NCI-H2196 (cell line): ENCODE measurements around the gene UFD1.

Source experiments
- DNase-seq: peaks from one replicate; lab custom pipeline; 2025; ENCODE audit not compliant: unreplicated experiment; lab: John Stamatoyannopoulos, UW

UFD1 gene

DNA sequence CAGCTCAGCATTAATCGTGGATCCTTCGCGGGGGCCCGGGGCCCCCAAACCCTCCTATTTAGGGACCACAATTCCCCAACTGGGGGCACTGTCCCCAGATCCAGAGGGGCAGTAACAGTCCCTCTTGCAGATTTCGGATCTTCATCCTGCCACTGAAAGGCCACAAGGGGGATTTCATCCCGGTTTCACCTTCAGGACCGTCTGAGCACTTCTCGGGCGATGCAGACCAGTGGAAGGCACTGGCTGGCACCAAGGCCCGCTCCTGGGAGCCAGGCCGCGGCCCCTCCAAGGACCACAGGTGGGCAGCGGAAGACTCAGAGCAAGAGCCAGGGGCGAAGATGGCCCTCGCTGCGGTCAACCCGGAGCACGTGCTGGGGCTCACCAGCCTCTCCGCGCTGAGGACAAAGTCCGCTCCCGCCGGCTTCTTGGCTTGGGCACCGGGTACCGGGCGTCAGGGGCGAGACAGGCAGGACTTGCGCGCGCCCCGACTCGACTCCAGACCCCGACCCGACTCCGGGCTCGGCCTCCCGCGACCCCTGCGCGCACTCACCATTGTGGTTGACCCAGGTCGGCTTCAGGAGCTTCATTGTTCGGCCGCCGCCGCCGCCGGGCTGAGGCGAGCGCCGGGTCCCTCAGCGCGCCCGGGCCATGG lies 48.0 kb downstream of the UFD1 start:
- no peak for DNase-seq

DNA sequence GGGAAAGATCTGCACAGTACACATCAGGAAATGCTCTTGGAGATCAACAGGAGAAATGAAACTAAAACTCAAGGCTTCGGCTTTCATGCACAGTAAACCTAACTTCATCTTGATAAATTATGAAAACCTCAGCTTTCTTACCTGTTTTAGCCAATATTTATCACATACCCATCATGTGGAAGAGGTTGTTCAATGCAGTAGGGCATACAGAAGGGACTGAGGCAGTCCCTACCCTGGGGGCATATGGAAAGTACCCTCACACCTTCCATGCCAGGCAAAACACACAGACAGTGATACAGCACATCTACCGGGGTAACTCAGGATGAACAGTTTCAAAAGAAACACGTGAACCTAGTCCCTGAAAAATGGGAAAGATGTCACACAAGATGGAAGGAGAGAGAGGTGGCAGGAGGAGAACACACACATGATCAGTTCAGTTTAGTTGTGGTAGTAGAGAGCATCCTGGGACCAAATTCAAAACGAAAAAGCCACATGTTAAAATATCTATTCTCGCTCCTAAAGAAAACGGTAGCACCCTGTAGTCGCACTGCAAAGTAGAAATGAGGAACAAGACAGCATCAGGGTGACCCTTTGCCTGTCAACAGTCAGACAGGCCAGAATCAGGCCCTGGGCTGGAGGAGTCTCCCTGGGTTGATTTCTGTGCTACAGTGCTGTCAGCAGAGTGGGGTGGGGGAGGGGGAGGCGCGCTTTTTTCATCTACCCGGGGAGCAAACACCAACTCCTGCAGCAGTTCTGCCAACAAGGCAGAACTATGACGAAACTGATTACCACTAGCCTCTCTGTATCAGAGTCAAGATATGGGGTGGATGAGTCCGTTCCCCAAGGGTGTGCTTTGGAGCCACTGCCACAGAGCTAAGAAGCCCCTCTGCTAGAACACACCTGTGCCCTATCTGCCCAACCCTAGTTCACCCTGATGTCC lies 48.8 kb downstream of the UFD1 start:
- DNase-seq, result no peak

DNA sequence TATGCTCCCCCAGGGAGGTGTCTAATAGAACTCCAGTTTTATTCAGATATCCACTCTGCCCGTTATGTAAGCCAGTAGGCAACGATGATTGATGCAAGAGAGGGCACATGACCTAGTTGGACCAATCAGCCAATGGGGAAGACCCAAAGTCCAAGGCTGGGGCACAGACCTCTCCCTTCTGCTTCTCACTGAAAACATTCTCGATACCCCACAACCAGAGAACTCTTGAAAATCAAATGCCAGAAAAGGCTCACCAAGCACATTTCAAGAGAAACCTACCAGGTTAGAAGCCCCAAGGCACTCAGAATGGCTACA lies 54.9 kb downstream of the UFD1 start:
- DNase-seq, result no peak

DNA sequence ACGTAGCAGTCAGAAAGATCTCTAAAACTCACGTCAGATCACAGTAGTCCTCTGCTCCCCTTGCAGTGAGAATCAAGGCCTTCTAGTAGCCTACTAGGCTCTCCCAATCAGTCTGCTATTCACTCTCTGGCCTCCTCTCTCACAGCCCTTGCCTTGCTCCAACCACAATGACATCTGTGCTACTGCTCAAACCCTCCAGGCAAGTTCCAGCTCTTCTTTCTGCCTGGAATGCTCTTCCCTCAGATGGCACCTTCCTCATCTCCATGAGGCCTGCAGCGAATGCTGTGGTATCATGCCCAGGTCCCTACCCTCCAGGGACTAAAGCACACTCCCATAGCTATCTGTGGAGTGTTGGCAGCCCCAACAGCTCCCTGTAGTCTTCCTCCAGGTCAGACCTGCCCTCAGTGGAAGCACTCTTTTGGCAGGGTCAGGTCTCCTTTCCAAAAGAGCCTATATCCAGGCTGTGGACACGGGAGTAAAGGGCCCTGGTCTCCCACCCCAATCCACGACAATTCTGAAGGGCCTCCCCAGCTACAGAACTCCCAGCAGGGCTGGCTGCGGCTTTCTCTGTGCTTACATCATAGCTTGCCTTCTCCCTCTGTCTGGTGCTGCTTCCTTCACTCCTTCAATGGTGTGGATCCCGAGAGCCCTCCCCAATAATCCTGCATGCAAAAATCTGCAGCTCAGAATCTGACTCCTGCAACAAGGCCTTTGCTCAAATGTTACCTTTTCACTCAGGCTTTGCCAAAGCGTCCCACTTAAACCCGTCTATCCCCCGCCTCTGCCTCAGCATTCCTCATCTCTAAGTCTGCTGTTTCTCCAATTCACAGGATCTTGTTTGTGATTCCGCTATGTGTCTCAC lies 56.3 kb downstream of the UFD1 start:
- DNase-seq, result no peak

- no peak for DNase-seq
These were observed 58.7 kb downstream of the UFD1 start for GRCh38 chr22:19420321-19420720.

GRCh38 chr22:19419464-19420178 lies 59.4 kb downstream of the UFD1 start:
- DNase-seq, result no peak

DNA sequence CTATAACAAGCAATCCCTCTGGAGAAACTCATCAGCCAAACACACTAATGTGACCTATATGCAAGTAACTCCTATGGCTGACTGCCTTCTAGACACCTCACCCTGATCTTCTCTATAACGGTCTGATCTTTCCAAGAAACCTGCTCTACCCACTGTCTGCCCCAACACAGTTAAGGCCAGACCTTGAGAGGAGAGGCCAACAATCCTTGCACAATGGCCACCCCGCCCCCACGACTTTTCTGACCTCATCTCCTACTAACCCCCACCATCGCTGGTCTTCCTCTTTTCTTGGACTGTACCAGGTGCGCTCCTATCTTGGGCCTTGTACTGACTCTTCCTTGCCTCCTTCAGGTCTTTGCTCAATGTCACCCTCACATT lies 59.9 kb downstream of the UFD1 start:
- no peak for DNase-seq

DNA sequence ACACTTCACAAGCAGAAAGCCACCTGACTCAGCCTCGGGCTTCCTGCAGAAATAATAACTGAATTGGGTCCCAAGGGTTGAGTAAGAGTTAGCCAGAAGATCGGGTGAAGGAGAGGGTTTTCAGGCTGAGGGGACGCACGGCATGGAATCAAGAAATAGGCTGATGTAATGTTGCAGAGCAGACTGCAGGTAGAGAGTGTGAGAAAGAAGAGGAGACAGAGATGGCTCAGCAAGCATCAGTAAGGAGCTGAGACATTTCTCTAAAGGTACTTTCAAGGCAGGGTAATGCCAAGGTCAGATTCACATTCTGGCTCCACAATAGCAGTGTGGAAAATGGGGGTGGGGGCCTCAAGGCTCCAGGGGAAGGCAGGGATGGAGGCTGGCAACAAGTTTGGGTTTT lies 66.1 kb downstream of the UFD1 start:
- no peak for DNase-seq

DNA sequence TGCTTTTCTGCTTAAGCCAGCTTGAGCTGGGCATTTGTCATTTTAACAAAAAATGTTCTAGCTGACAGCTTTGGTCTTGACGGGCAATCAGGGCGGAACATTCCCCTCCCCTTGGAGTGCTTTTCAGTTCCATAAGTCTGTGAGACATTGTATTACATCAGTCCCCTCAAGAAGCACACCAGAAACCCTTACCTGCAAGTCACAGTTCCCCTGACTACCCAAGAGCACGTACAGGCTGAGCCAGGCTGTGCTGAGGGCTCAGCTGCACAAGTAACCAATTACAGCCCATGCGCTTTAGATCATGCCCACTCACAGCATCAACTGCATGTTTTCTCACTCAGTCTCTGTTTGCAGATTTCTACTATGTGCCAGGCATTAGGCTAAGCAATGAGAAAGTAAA lies 66.5 kb downstream of the UFD1 start:
- no peak for DNase-seq

DNA sequence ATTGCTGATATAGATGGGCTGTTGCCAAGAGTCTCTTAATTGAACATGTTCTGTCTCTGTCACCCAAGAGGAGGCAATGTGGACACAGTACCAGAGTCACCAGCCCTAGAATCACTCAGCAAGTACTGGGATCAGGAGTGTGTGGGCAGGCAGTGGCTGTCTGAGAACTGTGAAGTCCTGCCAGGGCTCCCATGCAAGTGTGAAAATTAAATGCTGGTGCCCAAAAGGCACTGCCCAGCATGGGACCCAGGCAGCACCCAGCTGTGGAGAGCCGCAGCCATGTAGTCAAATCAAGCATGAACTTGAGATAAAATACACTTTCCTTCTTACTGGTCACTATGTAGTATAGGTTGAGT lies 67.3 kb downstream of the UFD1 start:
- DNase-seq, result no peak

GRCh38 chr22:19410941-19411689 lies 67.9 kb downstream of the UFD1 start:
- DNase-seq, result no peak

DNA sequence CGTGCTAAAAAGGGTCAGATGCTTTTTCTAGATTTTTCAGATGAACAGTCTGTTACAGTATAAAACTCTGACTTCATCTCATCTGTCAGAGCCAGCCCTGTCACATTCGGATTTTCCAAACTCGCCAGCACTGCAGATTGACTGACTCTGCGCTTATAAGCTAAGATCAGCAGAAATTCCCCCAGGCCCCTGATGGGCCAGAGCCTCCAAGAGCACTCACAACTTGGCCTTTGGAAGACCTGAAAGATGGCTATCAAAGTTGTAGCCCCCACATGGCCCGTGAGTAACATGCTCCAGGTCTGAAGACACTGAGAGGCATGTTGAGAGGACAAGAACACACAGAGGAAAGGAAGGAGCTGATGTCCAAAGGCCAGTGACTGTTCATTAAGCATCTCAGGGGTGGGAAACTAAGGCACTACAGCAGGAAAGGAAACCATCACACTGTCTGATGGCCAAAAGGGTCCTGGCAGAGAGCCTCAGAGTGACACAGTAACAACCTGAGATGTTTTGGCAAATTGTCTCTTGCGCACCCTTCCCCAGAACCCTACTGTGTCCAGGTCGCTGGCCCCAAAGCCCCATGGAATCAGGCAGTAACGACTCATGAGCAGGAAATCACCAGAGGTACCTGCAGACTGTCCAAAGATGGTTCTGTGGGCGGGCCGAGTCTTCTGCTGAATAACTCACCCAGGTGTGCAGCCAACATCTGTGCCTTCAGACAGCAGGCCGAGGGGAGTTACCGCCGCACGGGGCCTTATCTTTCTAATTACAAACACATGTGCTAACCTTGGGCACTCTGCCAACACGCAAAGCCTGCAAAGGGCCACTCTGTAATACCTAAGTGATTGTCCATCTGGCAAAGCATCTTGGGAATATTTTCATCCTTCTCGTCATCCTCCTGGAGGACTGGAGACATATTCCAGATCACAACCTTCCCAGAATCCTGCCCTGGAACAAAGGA lies 71.1 kb downstream of the UFD1 start:
- no peak for DNase-seq

DNA sequence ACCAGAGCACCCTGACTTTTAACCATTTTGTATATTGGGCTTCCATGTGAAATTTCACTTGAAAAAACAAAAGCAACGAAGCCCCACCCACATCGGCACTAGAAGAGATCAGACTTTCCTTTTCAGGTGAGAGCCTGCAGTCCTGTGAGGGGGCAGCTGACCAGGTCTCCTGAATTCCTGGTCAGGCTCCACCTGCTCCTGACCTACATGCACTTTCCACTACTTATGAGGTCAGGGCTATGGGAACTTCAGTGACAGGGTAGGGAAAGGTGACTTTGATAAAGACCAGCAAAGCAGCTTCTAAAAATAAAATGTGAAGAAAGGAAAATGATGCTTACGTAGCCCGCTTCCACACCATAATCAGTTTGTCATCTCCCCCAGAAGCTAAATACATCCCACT lies 72.1 kb downstream of the UFD1 start:
- no peak for DNase-seq

- no peak for DNase-seq
These were observed 72.6 kb downstream of the UFD1 start for GRCh38 chr22:19406281-19406811.

GRCh38 chr22:19405652-19406051 lies 73.3 kb downstream of the UFD1 start:
- DNase-seq, result no peak

DNA sequence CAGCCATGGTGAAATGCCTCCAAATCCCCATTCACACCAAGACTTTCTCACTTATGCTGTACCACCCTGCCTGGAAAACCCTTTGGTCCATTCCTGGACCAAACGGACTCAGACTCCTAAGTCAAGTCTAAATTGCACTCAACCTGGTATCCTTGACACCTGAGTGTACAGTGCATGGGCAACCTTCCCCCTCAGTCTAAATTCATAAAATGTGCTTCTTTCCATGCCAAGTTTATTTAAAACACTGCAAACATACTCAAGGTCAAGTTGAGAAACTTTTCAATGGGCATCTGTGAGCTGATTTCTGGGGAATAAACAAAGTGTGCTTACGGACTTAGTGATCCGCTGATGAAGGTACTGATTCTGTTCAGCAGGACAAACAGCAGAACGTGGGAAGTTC lies 73.9 kb downstream of the UFD1 start:
- no peak for DNase-seq

GRCh38 chr22:19404676-19405075 lies 74.3 kb downstream of the UFD1 start:
- no peak for DNase-seq

DNA sequence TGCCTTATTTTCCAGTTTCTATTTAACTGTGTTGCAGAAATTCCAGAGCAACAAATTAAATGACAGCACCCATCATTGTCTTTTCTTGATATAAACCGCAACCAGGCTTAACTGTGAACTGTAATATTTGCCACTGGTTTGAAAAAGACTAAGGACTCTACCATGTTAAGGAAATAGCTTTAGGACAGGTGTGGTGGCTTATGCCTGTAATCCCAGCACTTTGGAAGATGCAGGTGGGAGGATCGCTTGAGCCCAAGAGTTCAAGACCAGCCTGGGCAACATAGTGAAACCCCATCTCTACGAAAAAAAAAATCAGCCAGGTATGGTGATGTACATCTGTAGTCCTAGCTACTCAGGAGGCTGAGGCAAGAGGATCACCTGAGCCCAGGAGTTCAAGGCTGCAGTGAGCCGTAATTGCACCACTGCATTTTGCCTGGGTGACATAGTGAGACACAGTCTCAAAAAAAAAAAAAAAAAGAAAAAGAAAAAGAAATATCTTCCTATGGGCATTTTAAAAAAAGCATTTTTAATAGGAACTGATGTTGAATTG lies 76.3 kb downstream of the UFD1 start:
- no peak for DNase-seq

DNA sequence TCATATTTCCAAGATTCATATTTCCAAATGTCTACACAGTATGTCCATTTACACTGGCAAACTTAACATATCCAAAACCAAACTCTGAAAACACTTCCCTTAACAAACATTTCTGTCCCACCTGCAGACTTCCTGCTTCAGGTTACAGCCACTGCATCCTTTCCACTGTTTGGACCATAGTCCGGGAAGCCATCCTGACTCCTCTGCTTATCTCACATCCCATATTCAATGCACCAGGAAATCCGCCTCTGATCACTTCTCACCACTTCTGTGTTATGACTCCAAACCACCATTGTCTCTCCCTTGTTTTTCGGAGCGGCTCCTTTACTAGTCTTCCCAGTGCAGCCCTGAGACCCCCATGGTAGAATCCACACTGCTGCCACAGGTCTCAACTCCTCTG lies 77.5 kb downstream of the UFD1 start:
- DNase-seq, result no peak
